Measurements from ENCODE around the gene SASH1. TPM values are rescaled to one million over a fixed set of nuclear protein-coding genes. Genes with fewer than 3 reads are reported as not detected.

SASH1 gene
- total and polyA plus RNA-seq, 9 of the 15 experiments (the other 6 are each of a cell fraction or from before 2014, with no cell fraction given): 0.35 to 3.5 (median 1.6) TPM

DNA sequence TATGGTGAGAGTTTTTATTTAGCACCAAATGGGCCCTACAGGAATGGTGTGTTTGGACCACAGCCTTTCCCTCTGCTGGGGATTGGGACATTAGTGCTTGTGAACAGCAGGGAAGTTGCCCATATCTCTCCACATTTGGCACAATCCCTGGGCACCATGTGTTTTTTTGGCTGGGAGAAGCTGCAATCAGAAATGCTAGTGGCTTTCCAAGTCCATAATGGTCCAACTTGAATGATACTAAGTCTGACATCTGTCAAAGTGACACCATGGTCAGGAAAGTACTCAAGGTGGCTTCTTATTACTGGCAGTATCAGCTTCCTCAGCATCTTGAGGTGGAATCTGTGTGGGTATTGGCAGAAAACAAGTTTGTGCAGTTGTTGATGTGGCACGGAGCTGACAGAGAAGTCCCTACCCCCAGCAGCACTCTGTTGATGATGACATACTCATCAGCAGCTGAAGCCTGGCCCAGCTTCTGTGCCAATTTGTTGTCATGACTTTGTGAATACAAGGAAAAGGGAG, 53.0 kb downstream of the SASH1 start (continued):
- TF ChIP-seq, protein P1, sequence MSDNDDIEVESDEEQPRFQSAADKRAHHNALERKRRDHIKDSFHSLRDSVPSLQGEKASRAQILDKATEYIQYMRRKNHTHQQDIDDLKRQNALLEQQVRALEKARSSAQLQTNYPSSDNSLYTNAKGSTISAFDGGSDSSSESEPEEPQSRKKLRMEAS (CRISPR knock-in tag; IDR thresholded peaks at IDR 0.05): no peak
- TF ChIP-seq, protein P2, sequence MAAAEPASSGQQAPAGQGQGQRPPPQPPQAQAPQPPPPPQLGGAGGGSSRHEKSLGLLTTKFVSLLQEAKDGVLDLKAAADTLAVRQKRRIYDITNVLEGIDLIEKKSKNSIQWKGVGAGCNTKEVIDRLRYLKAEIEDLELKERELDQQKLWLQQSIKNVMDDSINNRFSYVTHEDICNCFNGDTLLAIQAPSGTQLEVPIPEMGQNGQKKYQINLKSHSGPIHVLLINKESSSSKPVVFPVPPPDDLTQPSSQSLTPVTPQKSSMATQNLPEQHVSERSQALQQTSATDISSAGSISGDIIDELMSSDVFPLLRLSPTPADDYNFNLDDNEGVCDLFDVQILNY (CRISPR knock-in tag; IDR thresholded peaks at IDR 0.05): no peak
- no peak for TF ChIP-seq ZNF79 (CRISPR knock-in tag; IDR thresholded peaks at IDR 0.05; ENCODE audit: low read depth)

DNA sequence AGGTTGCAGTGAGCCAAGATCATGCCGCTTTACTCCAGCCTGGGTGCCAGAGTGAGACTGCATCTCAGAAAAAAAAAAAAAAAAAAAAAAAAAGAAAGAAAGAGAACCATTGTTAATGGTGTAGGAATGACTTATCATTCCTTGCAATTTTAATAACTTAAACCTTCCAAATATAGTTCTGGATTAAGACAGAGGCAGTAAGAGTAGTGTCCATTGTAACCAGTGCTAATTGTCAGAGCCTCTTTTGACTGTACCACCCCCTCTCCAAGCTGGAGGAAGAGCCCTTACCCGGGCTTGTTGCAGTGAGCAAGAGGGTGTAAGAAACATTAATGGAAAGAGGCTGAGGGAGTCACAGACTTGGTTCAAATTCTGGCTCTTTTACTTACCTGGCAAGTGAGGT, 53.8 kb downstream of the SASH1 start:
- 0% methylated on average over 2 of the region's 2 CpGs for WGBS (ENCODE audit: insufficient coverage, low coverage, missing lambda C conversion rate)
- ChIA-PET POLR2A (no interaction called here), CTCF (ENCODE audit: low intra/inter-chr PET ratio) (no interaction called here)
- no peak overlapping the region for H3K4me2 ChIP-seq (ENCODE audit: insufficient read depth, low read length)
- in situ Hi-C loops (cut with MboI): no loop called here
- no peaks in the 10 kb centered on the region for H3K36me3 ChIP-seq (ENCODE audit: control insufficient read depth, insufficient read depth, low read length)
- TF ChIP-seq RFX1 (IDR thresholded peaks at IDR 0.05) (no peak), MYC (IDR thresholded peaks at IDR 0.05; ENCODE audit: low read depth, low read length) (no peak), MYC (CRISPR knock-in tag; IDR thresholded peaks at IDR 0.05; ENCODE audit: borderline replicate concordance, low read depth) (no peak), SREBF1 (IDR thresholded peaks at IDR 0.05; ENCODE audit: borderline replicate concordance, low read depth, low read length) (no peak), SRSF1 (IDR thresholded peaks at IDR 0.05; ENCODE audit: low read depth, low read length) (no peak)
- TF ChIP-seq, protein P3, sequence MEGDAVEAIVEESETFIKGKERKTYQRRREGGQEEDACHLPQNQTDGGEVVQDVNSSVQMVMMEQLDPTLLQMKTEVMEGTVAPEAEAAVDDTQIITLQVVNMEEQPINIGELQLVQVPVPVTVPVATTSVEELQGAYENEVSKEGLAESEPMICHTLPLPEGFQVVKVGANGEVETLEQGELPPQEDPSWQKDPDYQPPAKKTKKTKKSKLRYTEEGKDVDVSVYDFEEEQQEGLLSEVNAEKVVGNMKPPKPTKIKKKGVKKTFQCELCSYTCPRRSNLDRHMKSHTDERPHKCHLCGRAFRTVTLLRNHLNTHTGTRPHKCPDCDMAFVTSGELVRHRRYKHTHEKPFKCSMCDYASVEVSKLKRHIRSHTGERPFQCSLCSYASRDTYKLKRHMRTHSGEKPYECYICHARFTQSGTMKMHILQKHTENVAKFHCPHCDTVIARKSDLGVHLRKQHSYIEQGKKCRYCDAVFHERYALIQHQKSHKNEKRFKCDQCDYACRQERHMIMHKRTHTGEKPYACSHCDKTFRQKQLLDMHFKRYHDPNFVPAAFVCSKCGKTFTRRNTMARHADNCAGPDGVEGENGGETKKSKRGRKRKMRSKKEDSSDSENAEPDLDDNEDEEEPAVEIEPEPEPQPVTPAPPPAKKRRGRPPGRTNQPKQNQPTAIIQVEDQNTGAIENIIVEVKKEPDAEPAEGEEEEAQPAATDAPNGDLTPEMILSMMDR (IDR thresholded peaks at IDR 0.05 in 2 of 3, conservative IDR thresholded peaks at IDR 0.05 in 1 of 3; ENCODE audit: insufficient read depth in 2 of 3, low read depth in 1 of 3, low read length in 3 of 3): no peak
- TF ChIP-seq, protein P4, sequence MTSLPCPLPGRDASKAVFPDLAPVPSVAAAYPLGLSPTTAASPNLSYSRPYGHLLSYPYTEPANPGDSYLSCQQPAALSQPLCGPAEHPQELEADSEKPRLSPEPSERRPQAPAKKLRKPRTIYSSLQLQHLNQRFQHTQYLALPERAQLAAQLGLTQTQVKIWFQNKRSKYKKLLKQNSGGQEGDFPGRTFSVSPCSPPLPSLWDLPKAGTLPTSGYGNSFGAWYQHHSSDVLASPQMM (CRISPR knock-in tag; IDR thresholded peaks at IDR 0.05): no peak
- no peak overlapping the region for H3K9ac ChIP-seq (ENCODE audit: insufficient read depth in 1 of 2, low read depth in 2 of 2, low read length in 2 of 2)
- intact Hi-C loops (cut with micrococcal nuclease): no loop called here
- H3K27me3 ChIP-seq (ENCODE audit: control insufficient read depth in 2 of 2, insufficient read depth in 2 of 2, low read length in 2 of 2): peaks cover 12 to 18% of the 10 kb centered on the region in 2 experiments; a peak in 4 of 5 replicates
- BruUV-seq (replicated peaks): no TSS peak
- H3K9me3 ChIP-seq (replicated peaks; ENCODE audit: control insufficient read depth, insufficient read depth, low read depth, low read length): no peaks in the 10 kb centered on the region
- no peak overlapping the region for H3K4me3 ChIP-seq
- H3K27ac ChIP-seq (ENCODE audit: extremely low read depth, low read depth, low read length): no peak overlapping the region
- DNase-seq (ENCODE audit: extremely low read depth in 1 of 4, low spot score in 3 of 4) (no peak), FAIRE-seq (no peak), ATAC-seq (no peak)
- H3K79me2 ChIP-seq (ENCODE audit: control insufficient read depth, insufficient read depth, low read length): no peaks in the 10 kb centered on the region
- H3K9me1 ChIP-seq (ENCODE audit: control insufficient read depth, insufficient read depth, low read length): no peaks in the 10 kb centered on the region
- H4K20me1 ChIP-seq (replicated peaks; ENCODE audit: control insufficient read depth, insufficient read depth, low read length): no peaks in the 10 kb centered on the region; the same call in 1 of the 2 replicates
- H2AFZ ChIP-seq (ENCODE audit: low read depth, low read length): no peak overlapping the region
- no peaks in the 10 kb centered on the region for H3K4me1 ChIP-seq (replicated peaks in 1 of 2; ENCODE audit: control insufficient read depth in 2 of 2, insufficient read depth in 2 of 2, low read length in 2 of 2)
